GM12878 (cell line): ENCODE measurements around the gene BAZ2B. TPM values are rescaled to one million over a fixed set of nuclear protein-coding genes. Genes with fewer than 3 reads are reported as not detected.

Experiments
- ATAC-seq: fragments of 200-7000 bp; cut with Tn5 transposase; 3 replicates; pipeline ENCODE4 v1.9.1; 2020; ENCODE audit warnings: mild to moderate bottlenecking, moderate library complexity
- BruUV-seq: library from RNA; stranded (reverse); fragments of 400-500 nt; replicated peaks from 2 replicates; lab custom pipeline; 2021; lab: Mats Ljungman, UMichigan
- CTCF ChIA-PET: fragments of 300-600 bp; sonication (Branson Sonifier 250); formaldehyde crosslinking; extraction: SDS; loops from one replicate; lab custom pipeline; 2021; ENCODE audit warnings: inconsistent platforms; lab: Yijun Ruan, JAX
- POLR2A ChIA-PET: fragments of 350-600 bp; formaldehyde crosslinking; extraction: SDS; loops from one replicate; lab custom pipeline; 2021; ENCODE audit warnings: inconsistent platforms; lab: Charles Lee
- RAD21 ChIA-PET: fragments of 300-600 bp; sonication (Branson Sonifier 250); formaldehyde crosslinking; loops from one replicate; lab custom pipeline; 2023; ENCODE audit warnings: antibody characterized with exemption; ENCODE audit not compliant: unreplicated experiment; lab: Charles Lee
- SMC1A ChIA-PET: fragments of 300-600 bp; sonication (Branson Sonifier 250); formaldehyde crosslinking; loops from one replicate; lab custom pipeline; 2023; ENCODE audit not compliant: unreplicated experiment, uncharacterized antibody; lab: Charles Lee
- DNase-seq: peaks from one replicate; pipeline ENCODE4 v3.0.0-alpha.2; 2011; ENCODE audit warnings: low read depth, low spot score
- FAIRE-seq: peaks from 3 replicates; lab custom pipeline; 2011; peaks lifted over from hg19 to GRCh38; lab: Jason Lieb, UNC
- H2AFZ ChIP-seq: 2 replicates; pipeline ENCODE4 v1.6.0; 2011; ENCODE audit warnings: low read depth, low read length, control low read depth; ENCODE audit not compliant: control insufficient read depth
- H3K27ac ChIP-seq: 2 replicates; pipeline ENCODE4 v1.5.1; 2011; ENCODE audit warnings: control low read depth; ENCODE audit not compliant: control insufficient read depth, insufficient read depth
- H3K27me3 ChIP-seq, 2 experiments: replicated peaks in 1 of 2; 2 replicates each; pipeline versions ENCODE4 v1.6.0 to v1.6.1; 2011; ENCODE audit warnings: low read length in 1 of 2; ENCODE audit not compliant: control insufficient read depth in 2 of 2, insufficient read depth in 2 of 2
- H3K36me3 ChIP-seq, 2 experiments: 2 replicates each; pipeline ENCODE4 v1.5.1; 2011; ENCODE audit warnings: low read length in 1 of 2; ENCODE audit not compliant: control insufficient read depth in 2 of 2, insufficient read depth in 2 of 2
- H3K4me1 ChIP-seq: 2 replicates; pipeline ENCODE4 v1.6.1; 2011; ENCODE audit warnings: mild to moderate bottlenecking, low read length, moderate library complexity, mixed read lengths; ENCODE audit not compliant: control insufficient read depth, insufficient read depth
- H3K4me2 ChIP-seq: 2 replicates; pipeline ENCODE4 v1.6.0; 2011; ENCODE audit warnings: control low read depth; ENCODE audit not compliant: control insufficient read depth, insufficient read depth
- H3K4me3 ChIP-seq: fragments of 200-600 bp; sonication (generic); 2 replicates; pipeline ENCODE4 v1.5.1; 2016
- H3K79me2 ChIP-seq: 2 replicates; pipeline ENCODE4 v1.6.0; 2011; ENCODE audit warnings: low read length; ENCODE audit not compliant: control insufficient read depth, insufficient read depth
- H3K9ac ChIP-seq: 2 replicates; pipeline ENCODE4 v1.8.0; 2011; ENCODE audit warnings: low read length, control low read depth, mixed read lengths; ENCODE audit not compliant: control insufficient read depth, insufficient read depth
- H3K9me3 ChIP-seq: replicated peaks from 3 replicates; pipeline ENCODE4 v1.5.1; 2011; ENCODE audit warnings: mild to moderate bottlenecking, low read length; ENCODE audit not compliant: control insufficient read depth, insufficient read depth
- H4K20me1 ChIP-seq: 2 replicates; pipeline ENCODE4 v1.6.0; 2011; ENCODE audit not compliant: control insufficient read depth, insufficient read depth
- CREB1 ChIP-seq: IDR thresholded peaks from 2 replicates; pipeline ENCODE4 v1.6.1; 2012; ENCODE audit warnings: low read depth, mild to moderate bottlenecking, inconsistent platforms
- ELK1 ChIP-seq: IDR thresholded peaks from 2 replicates; pipeline ENCODE4 v1.6.1; 2012; ENCODE audit warnings: low read depth, low read length, improper control_type of control experiment
- REST ChIP-seq: IDR thresholded peaks from 2 replicates; pipeline ENCODE4 v1.6.1; 2012; ENCODE audit warnings: mild to moderate bottlenecking, low read depth, low read length
- SREBF1 ChIP-seq: IDR thresholded peaks from 2 replicates; pipeline ENCODE4 v1.6.1; 2012; ENCODE audit warnings: mild to moderate bottlenecking, low read length
- STAT1 ChIP-seq: fragments of 450-650 bp; conservative IDR thresholded peaks from 2 replicates; pipeline ENCODE4 v1.6.1; 2014; ENCODE audit warnings: antibody characterized with exemption, mild to moderate bottlenecking
- ZSCAN29 ChIP-seq: fragments of 450-650 bp; IDR thresholded peaks from 2 replicates; pipeline ENCODE4 v1.6.1; 2017; ENCODE audit warnings: mild to moderate bottlenecking, moderate library complexity
- WGBS: methylation state at CpG from one replicate; pipeline ENCODE4 v1.1.6; 2016; ENCODE audit warnings: low lambda C conversion rate; ENCODE audit not compliant: insufficient replicate concordance, insufficient coverage; ENCODE audit errors: missing lambda C conversion rate; 5-methylcytosine and 5-hydroxymethylcytosine counted together
- in situ Hi-C: fragments of 300-500 bp; cut with MboI; formaldehyde crosslinking; loops from 9 replicates; pipeline ENCODE4 v1.14.3; 2018; ENCODE audit warnings: mixed read lengths
- intact Hi-C: fragments of 100-400 bp; cut with micrococcal nuclease; formaldehyde crosslinking; loops from one replicate; pipeline ENCODE4 v1.14.2; 2022; ENCODE audit not compliant: unreplicated experiment
- polyA plus RNA-seq, 11 experiments: library from polyadenylated mRNA; depleted of rRNA in 4 of 11; unstranded in 6 of 11; stranded (reverse) in 5 of 11; fragments of >200 nt; fragmentation: Nextera tagmentation in 4 of 11; fragmentation: Illumina TruSeq in 1 of 11; extraction: Ambion mirVana in 4 of 11; extraction: Trizol in 1 of 11; gene quantifications; 1 replicate in 1 of 11; 2 replicates in 10 of 11; pipeline versions ENCODE4 v1.2.1 to v1.2.3, GENCODE V29; 2011 to 2016; ENCODE audit warnings: inconsistent platforms in 2 of 11, missing spikeins in 2 of 11, low read depth in 1 of 11
- total RNA-seq, 4 experiments: library from RNA; depleted of rRNA in 3 of 4; stranded (reverse); fragments of >200 nt in 3 of 4; fragmentation: Illumina TruSeq in 1 of 4; extraction: Trizol in 1 of 4; gene quantifications; 2 replicates each; pipeline versions ENCODE4 v1.2.1 to v1.2.3, GENCODE V29; 2013 to 2021

Gene BAZ2B
- total and polyA plus RNA-seq, 10 of the 15 experiments (the other 5 are each of a cell fraction or from before 2014, with no cell fraction given), result 8.8 to 49.7 (median 24.7) TPM

GRCh38 chr2:159438720-159439353 is 177.5 kb downstream of the BAZ2B start:
- Histone ChIP-seq H2AFZ (no peak overlapping the region), H3K4me3 (no peak overlapping the region), H3K27me3 (no peaks in the 10 kb centered on the region), H3K4me2 (no peak overlapping the region), H3K79me2 (no peaks in the 10 kb centered on the region), H3K27ac (no peak overlapping the region), H4K20me1 (no peaks in the 10 kb centered on the region), H3K4me1 (no peaks in the 10 kb centered on the region), H3K9me3 (no peaks in the 10 kb centered on the region), H3K36me3 (peaks cover 0 to 2% of the 10 kb centered on the region in 2 experiments; a peak in 1 of 4 replicates), H3K9ac (no peak overlapping the region)
- no TSS peak for BruUV-seq
- DNase-seq, result no peak
- WGBS, result 99% methylated on average over 5 of the region's 5 CpGs
- POLR2A ChIA-PET, result no interaction called here
- CTCF ChIA-PET, result interaction anchor here (1.2 kb wide), 1 partner anchor 11 kb away, joined by 3 read pairs; no protein-coding TSS in a partner anchor
- intact Hi-C loops, result no loop called here
- no peak for TF ChIP-seq REST
- TF ChIP-seq CREB1, result no peak
- TF ChIP-seq SREBF1, result no peak
- no peak for TF ChIP-seq ZSCAN29
- no peak for TF ChIP-seq ELK1
- no peak for TF ChIP-seq STAT1
- SMC1A ChIA-PET, result no interaction called here
- RAD21 ChIA-PET, result no interaction called here
- in situ Hi-C loops, result no loop called here
- ATAC-seq, result no peak
- FAIRE-seq, result no peak
